CD4-positive, alpha-beta memory T cell (primary cell): ENCODE measurements around the gene BRSK1. TPM values are rescaled to one million over a fixed set of nuclear protein-coding genes. Genes with fewer than 3 reads are reported as not detected.
A peak's percentile ranks its signal among the peaks of the same experiment; 100 is the strongest.

ENCODE experiments used
- CTCF ChIA-PET: fragments of 350-600 bp; sonication (Branson Sonifier 250); formaldehyde crosslinking; loops from one replicate; lab custom pipeline; 2021; ENCODE audit warnings: inconsistent platforms; ENCODE audit not compliant: partially characterized antibody; lab: Charles Lee
- POLR2A ChIA-PET: fragments of 350-600 bp; sonication (Branson Sonifier 250); formaldehyde crosslinking; loops from one replicate; lab custom pipeline; 2021; ENCODE audit not compliant: partially characterized antibody; lab: Charles Lee
- DNase-seq, 5 donors: peaks; one replicate each; pipeline versions ENCODE4 v3.0.0 to v3.0.0-alpha.2; 2020 to 2022; ENCODE audit warnings: mixed read lengths in 1 of 5
- H3K27ac ChIP-seq: one replicate; pipeline ENCODE4 v1.7.0; 2013; ENCODE audit warnings: low read depth, low read length
- H3K27me3 ChIP-seq: 2 replicates; pipeline ENCODE4 v1.7.0; 2013; ENCODE audit warnings: mild to moderate bottlenecking, low read length, moderate library complexity; ENCODE audit not compliant: insufficient read depth
- H3K36me3 ChIP-seq: 2 replicates; pipeline ENCODE4 v1.7.0; 2013; ENCODE audit warnings: mild to moderate bottlenecking, low read length, moderate library complexity; ENCODE audit not compliant: insufficient read depth
- H3K4me1 ChIP-seq: 2 replicates; pipeline ENCODE4 v1.7.0; 2013; ENCODE audit warnings: mild to moderate bottlenecking, low read length, moderate library complexity; ENCODE audit not compliant: insufficient read depth
- H3K4me3 ChIP-seq, 2 donors: one replicate each; pipeline ENCODE4 v1.7.0; 2013; ENCODE audit warnings: low read length in 2 of 2, mild to moderate bottlenecking in 1 of 2
- H3K9me3 ChIP-seq, 2 donors: one replicate each; pipeline ENCODE4 v1.7.0; 2013; ENCODE audit warnings: low read length in 2 of 2, control low read depth in 1 of 2; ENCODE audit not compliant: control insufficient read depth in 1 of 2
- H3K27ac Mint-ChIP-seq, 7 donors: one replicate each; pipeline ENCODE4 v1.8.0; 2020 to 2021; ENCODE audit warnings: mixed read lengths in 7 of 7, mild to moderate bottlenecking in 6 of 7, inconsistent platforms in 3 of 7, moderate library complexity in 3 of 7
- H3K27me3 Mint-ChIP-seq, 2 donors: one replicate each; pipeline ENCODE4 v1.8.0; 2020 to 2021; ENCODE audit warnings: mixed read lengths in 2 of 2
- H3K36me3 Mint-ChIP-seq, 2 donors: one replicate each; pipeline ENCODE4 v1.8.0; 2020 to 2021; ENCODE audit warnings: mixed read lengths in 2 of 2, inconsistent platforms in 1 of 2, mild to moderate bottlenecking in 1 of 2
- H3K4me1 Mint-ChIP-seq, 4 donors: one replicate each; pipeline ENCODE4 v1.8.0; 2020 to 2021; ENCODE audit warnings: mixed read lengths in 4 of 4, mild to moderate bottlenecking in 1 of 4
- H3K4me3 Mint-ChIP-seq, 8 donors: one replicate each; pipeline ENCODE4 v1.8.0; 2020 to 2021; ENCODE audit warnings: mixed read lengths in 8 of 8, mild to moderate bottlenecking in 7 of 8, moderate library complexity in 6 of 8, inconsistent platforms in 3 of 8
- H3K9me3 Mint-ChIP-seq, 8 donors: one replicate each; pipeline ENCODE4 v1.8.0; 2020 to 2021; ENCODE audit warnings: mixed read lengths in 8 of 8, mild to moderate bottlenecking in 5 of 8, inconsistent platforms in 3 of 8, moderate library complexity in 1 of 8
- intact Hi-C: fragments of 100-400 bp; cut with micrococcal nuclease; formaldehyde crosslinking; loops from one replicate; pipeline ENCODE4 v1.15.1; 2023
- polyA plus RNA-seq, 2 donors: library from polyadenylated mRNA; unstranded; fragments of 300-500 nt; fragmentation: Illumina TruSeq; gene quantifications; one replicate each; pipeline ENCODE4 v1.2.3, GENCODE V29; 2021
- total RNA-seq, 2 experiments: library from RNA; stranded (reverse); gene quantifications; one replicate each; pipeline ENCODE4 v1.2.3, GENCODE V29; 2021

The BRSK1 gene
- total and polyA plus RNA-seq, 4 experiments from 2014 or later: 1.4 to 1.7 TPM; not detected in 2

DNA sequence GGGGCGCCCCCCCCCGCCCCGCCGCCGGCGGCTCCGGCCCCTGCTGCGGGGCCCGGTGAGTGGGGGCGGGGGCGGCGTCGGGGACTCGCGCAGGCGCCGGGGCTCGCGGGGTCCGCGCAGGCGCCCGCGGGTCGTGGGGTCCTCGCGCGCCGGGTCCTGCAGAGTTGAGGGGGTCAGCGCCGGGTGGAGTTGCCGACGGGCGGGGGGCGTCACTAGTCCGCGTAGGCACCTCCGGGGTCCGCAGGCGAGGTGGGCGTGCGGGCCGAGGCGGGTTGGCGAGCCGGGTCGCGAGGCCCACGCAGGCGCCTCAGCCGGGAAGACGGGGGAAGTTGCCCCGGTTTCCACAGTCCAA is 25.3 kb upstream of the BRSK1 start:
- H3K4me3 Mint-ChIP-seq: peak overlapping the region; percentile 89 to 98 (median 92)
- H3K36me3 Mint-ChIP-seq: peaks cover 8 to 37% of the 10 kb centered on the region in 2 donors
- H3K36me3 ChIP-seq: no peaks in the 10 kb centered on the region
- intact Hi-C loops: loop anchor here (2.0 to 10.0 kb wide), 4 partner anchors 36 to 376 kb away; partner anchors contain the start of gene PPP1R12C
- H3K27me3 Mint-ChIP-seq: peaks cover 0 to 2% of the 10 kb centered on the region in 2 donors
- H3K27ac Mint-ChIP-seq: peak overlapping the region in 5 of 7 donors; percentile 97 to 100 (median 99)
- POLR2A ChIA-PET: interaction anchor here (0.9 to 9.5 kb wide), 17 partner anchors 8 to 1391 kb away, joined by 3 to 199 read pairs (median 6); partner anchors contain the start of genes BRSK1, HSPBP1, KMT5C and MYADM
- H3K4me3 ChIP-seq: peak overlapping the region in 1 of 2 donors; percentile 92
- peaks cover 0 to 2% (median 0%) of the 10 kb centered on the region in 8 donors for H3K9me3 Mint-ChIP-seq
- no peaks in the 10 kb centered on the region for H3K27me3 ChIP-seq
- H3K27ac ChIP-seq: peak overlapping the region; percentile 92
- CTCF ChIA-PET: interaction anchor here (1.4 to 1.8 kb wide), 2 partner anchors 34 kb away, joined by 6 to 20 read pairs; no protein-coding TSS in a partner anchor
- DNase-seq: peak in 1 of 5 donors; percentile 32
- H3K9me3 ChIP-seq: no peaks in the 10 kb centered on the region
- H3K4me1 ChIP-seq: peaks cover 49% of the 10 kb centered on the region
- H3K4me1 Mint-ChIP-seq: peaks cover 27 to 55% (median 43%) of the 10 kb centered on the region in 4 donors

DNA sequence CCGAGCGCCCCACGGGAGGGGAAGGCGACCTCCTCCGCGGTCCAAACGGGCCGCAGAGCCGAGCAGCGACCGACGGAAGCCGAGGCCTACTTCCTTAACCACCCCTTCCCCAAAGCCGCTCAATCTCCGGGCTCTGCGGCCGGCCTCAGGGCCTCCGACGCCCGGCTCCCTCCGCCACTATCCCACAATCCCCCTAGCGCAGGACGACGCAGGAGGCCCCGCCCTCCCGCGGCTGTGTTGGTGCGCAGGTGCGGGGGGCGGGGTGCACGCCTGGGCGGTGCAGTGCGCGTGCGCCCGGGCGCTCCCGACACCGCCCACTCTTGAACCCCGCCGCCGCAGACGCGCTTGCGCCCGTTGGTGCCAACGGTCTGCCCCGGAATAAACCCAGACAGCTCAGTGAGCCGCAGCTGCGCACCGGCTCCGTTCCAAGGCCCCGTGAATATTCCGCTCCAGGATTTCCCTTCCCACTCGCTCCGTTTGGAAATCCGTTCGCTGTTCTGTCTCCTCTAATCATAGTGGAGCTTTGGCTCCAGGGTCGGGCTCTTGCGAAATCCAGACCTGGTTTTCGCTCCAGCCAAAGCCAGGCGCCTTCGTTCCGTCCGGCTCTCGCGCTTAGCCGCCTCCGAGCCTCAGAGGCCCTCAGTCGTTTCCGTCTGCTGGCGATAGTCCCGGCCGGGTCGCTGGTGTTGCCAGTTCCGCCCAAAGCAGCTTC is 24.8 kb upstream of the BRSK1 start, which contains the start of gene PPP6R1:
Gene PPP6R1, minus strand, starts transcription at position 190 of the 712 bp plus-strand sequence. CDS start 11,914 bp downstream, outside the sequence.
- H3K9me3 ChIP-seq: no peaks in the 10 kb centered on the region
- H3K36me3 Mint-ChIP-seq: peaks cover 9 to 32% of the 10 kb centered on the region in 2 donors
- H3K27ac ChIP-seq: peak within 1 kb of the TSS; percentile 92
- no peaks in the 10 kb centered on the region for H3K27me3 ChIP-seq
- peak; percentile 94 to 98 (median 96) for DNase-seq
- H3K27ac Mint-ChIP-seq: peak within 1 kb of the TSS; percentile 97 to 100 (median 99)
- peaks cover 23 to 50% (median 38%) of the 10 kb centered on the region in 4 donors for H3K4me1 Mint-ChIP-seq
- ChIA-PET POLR2A (interaction anchor here (0.6 to 9.5 kb wide), 32 partner anchors 9 to 1392 kb away, joined by 3 to 199 read pairs (median 5); partner anchors contain the start of genes BRSK1, FIZ1, HSPBP1 and KMT5C), CTCF (interaction anchor here (1.1 to 3.1 kb wide), 7 partner anchors 21 to 208 kb away, joined by 3 to 20 read pairs (median 4); partner anchors contain the start of genes HSPBP1 and TMEM238)
- H3K36me3 ChIP-seq: no peaks in the 10 kb centered on the region
- peaks cover 44% of the 10 kb centered on the region for H3K4me1 ChIP-seq
- H3K4me3 ChIP-seq: peak within 1 kb of the TSS; percentile 79 to 92
- H3K4me3 Mint-ChIP-seq: peak within 1 kb of the TSS; percentile 93 to 100 (median 98)
- intact Hi-C loops: loop anchor here (1.0 to 10.0 kb wide), 11 partner anchors 21 to 395 kb away; partner anchors contain the start of genes FIZ1, HSPBP1, KMT5C and PPP1R12C
- H3K9me3 Mint-ChIP-seq: peaks cover 0 to 2% (median 0%) of the 10 kb centered on the region in 8 donors
- peaks cover 0 to 2% of the 10 kb centered on the region in 2 donors for H3K27me3 Mint-ChIP-seq

DNA sequence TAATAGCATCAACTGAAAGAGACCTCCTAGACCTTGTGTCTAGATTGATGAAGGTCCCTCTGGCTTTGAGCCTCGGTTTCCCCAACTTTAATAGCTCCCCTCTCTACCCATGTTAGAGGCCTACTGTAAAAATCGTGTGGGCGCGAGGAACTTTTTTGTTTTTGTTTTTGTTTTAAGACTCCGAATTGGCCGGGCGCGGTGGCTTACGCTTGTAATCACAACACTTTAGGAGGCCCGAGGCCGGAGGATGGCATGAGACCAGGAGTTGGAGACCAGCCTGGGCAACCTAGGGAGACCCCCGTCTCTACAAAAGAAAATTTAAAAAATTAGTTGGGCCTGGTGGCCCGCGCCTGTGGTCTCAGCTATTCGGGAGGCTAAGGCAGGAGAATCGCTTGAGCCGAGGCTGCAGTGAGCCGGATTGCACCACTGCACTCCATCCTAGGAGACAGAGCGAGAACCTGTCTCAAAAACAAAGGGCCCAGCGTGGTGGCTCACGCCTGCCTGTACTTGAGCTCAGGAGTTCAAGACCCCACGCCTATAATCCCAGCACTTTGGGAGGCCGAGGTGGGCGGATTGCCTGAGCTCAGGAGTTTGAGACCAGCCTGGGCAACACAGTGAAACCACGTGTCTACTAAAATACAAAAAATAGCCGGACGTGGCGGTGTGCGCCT is 24.1 kb upstream of the BRSK1 start:
- Histone ChIP-seq H3K27me3 (no peaks in the 10 kb centered on the region), H3K27ac (peak overlapping the region; percentile 92), H3K9me3 (no peaks in the 10 kb centered on the region), H3K4me1 (peaks cover 39% of the 10 kb centered on the region), H3K4me3 (peak overlapping the region; percentile 20 to 77), H3K36me3 (no peaks in the 10 kb centered on the region)
- Mint-ChIP-seq H3K4me1 (peaks cover 22 to 44% (median 33%) of the 10 kb centered on the region in 4 donors), H3K27me3 (peaks cover 0 to 2% of the 10 kb centered on the region in 2 donors), H3K4me3 (peak overlapping the region; percentile 89 to 98 (median 92)), H3K9me3 (peaks cover 0 to 2% (median 0%) of the 10 kb centered on the region in 8 donors), H3K36me3 (peaks cover 9 to 27% of the 10 kb centered on the region in 2 donors), H3K27ac (peak overlapping the region; percentile 94 to 100 (median 99))
- no peak for DNase-seq
- ChIA-PET POLR2A (interaction anchor here (0.8 to 9.5 kb wide), 31 partner anchors 9 to 1392 kb away, joined by 3 to 199 read pairs (median 5); partner anchors contain the start of genes BRSK1, FIZ1, HSPBP1 and KMT5C), CTCF (interaction anchor here (1.1 to 3.1 kb wide), 8 partner anchors 20 to 208 kb away, joined by 3 to 20 read pairs (median 4); partner anchors contain the start of genes HSPBP1 and TMEM238)
- intact Hi-C loops: loop anchor here (1.0 to 10.0 kb wide), 11 partner anchors 21 to 395 kb away; partner anchors contain the start of genes FIZ1, HSPBP1, KMT5C and PPP1R12C

DNA sequence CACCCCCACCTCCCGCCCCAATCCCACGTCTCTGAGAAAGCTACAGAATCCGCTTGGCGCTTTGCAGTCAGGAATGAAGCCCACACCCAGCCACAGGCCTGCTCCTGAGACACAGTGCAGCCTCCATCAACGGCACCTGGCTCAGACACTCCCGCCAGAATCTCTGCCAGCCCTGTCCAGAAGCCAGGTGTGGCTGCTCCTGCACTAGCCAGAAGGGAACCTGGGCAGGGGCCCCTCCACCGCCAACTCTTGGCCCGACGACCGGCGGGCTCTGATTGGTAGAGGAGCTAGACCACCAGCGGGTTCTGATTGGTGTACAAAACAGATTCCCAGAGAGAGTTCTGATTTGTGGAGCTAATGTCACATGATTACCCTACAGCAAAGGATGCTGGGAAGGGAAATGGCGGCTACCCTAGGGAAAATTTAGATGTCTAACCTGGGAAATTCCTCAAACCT is 22.1 kb upstream of the BRSK1 start:
- intact Hi-C loops: no loop called here
- H3K4me1 ChIP-seq: peaks cover 19% of the 10 kb centered on the region
- no peaks in the 10 kb centered on the region for H3K27me3 ChIP-seq
- ChIA-PET POLR2A (interaction anchor here (0.6 to 9.5 kb wide), 4 partner anchors 8 to 161 kb away, joined by 3 to 199 read pairs (median 3); partner anchors contain the start of genes BRSK1, HSPBP1 and PPP1R12C), CTCF (interaction anchor here (0.9 to 3.1 kb wide), 3 partner anchors 18 to 40 kb away, joined by 3 to 7 read pairs (median 6); partner anchors contain the start of gene HSPBP1)
- no peak overlapping the region for H3K4me3 Mint-ChIP-seq
- H3K27me3 Mint-ChIP-seq: peaks cover 0 to 2% of the 10 kb centered on the region in 2 donors
- H3K9me3 Mint-ChIP-seq: peaks cover 0 to 3% (median 0%) of the 10 kb centered on the region in 8 donors
- no peaks in the 10 kb centered on the region for H3K36me3 ChIP-seq
- H3K4me3 ChIP-seq: no peak overlapping the region
- H3K4me1 Mint-ChIP-seq: peaks cover 10 to 25% (median 22%) of the 10 kb centered on the region in 4 donors
- H3K36me3 Mint-ChIP-seq: peaks cover 15 to 18% of the 10 kb centered on the region in 2 donors
- no peak for DNase-seq
- H3K27ac ChIP-seq: no peak overlapping the region
- peak overlapping the region in 2 of 7 donors; percentile 8 to 68 for H3K27ac Mint-ChIP-seq
- no peaks in the 10 kb centered on the region for H3K9me3 ChIP-seq

DNA sequence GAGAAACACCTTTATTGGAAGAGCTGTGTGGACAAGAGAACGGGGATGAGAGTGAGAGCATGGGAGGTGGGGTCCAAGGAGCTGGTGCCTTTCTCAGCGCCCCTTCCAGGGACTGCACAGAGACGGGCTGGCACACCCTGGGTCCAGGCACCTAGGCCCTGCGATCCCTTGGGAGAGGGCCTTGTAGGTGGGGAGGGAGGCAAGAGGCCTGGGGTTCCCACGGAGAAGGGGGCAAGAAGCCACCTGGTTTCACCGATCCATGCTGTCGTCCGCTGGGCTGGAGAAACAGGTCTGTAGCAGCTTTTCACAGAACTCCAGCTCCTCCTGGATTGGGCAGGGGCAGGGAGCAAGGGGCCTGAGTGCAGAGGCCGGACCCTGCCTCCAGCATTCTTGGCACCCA is 21.4 kb upstream of the BRSK1 start:
- peaks cover 0 to 2% of the 10 kb centered on the region in 2 donors for H3K27me3 Mint-ChIP-seq
- H3K27ac Mint-ChIP-seq: peak overlapping the region in 3 of 7 donors; percentile 42 to 70 (median 68)
- peaks cover 12% of the 10 kb centered on the region for H3K4me1 ChIP-seq
- peaks cover 0 to 3% (median 0%) of the 10 kb centered on the region in 8 donors for H3K9me3 Mint-ChIP-seq
- H3K27ac ChIP-seq: no peak overlapping the region
- H3K4me3 Mint-ChIP-seq: no peak overlapping the region
- H3K36me3 ChIP-seq: no peaks in the 10 kb centered on the region
- DNase-seq: no peak
- POLR2A ChIA-PET: interaction anchor here (1.0 to 9.5 kb wide), 3 partner anchors 8 to 160 kb away, joined by 3 to 199 read pairs (median 6); partner anchors contain the start of genes BRSK1 and HSPBP1
- no peak overlapping the region for H3K4me3 ChIP-seq
- H3K36me3 Mint-ChIP-seq: peaks cover 13 to 15% of the 10 kb centered on the region in 2 donors
- peaks cover 10 to 18% (median 16%) of the 10 kb centered on the region in 4 donors for H3K4me1 Mint-ChIP-seq
- CTCF ChIA-PET: interaction anchor here (1.5 kb wide), 1 partner anchor 30 kb away, joined by 6 read pairs; no protein-coding TSS in a partner anchor
- no peaks in the 10 kb centered on the region for H3K27me3 ChIP-seq
- intact Hi-C loops: no loop called here
- no peaks in the 10 kb centered on the region for H3K9me3 ChIP-seq

DNA sequence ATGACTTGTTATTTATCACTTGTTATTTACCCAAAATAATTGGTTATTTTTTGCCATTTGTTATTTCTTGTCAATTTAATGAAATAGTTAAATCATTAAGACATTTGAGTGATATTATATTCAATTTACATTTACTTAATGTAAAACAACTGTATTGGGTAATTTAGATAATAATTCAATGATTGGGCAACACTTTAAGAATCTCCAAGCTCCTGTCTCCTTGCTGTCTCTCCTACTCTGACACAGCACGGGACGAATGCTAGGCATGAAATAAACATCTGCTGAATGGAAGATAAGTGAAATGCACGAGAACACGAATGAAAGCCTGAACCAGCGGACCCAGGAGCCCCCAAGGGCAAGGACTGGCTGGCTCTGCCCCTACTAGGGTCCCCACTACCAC is 19.3 kb upstream of the BRSK1 start:
- ChIA-PET CTCF (no interaction called here), POLR2A (interaction anchor here (0.7 kb wide), 1 partner anchor 15 kb away, joined by 3 read pairs; the partner anchor contains the start of gene HSPBP1)
- H3K36me3 Mint-ChIP-seq: peaks cover 7 to 26% of the 10 kb centered on the region in 2 donors
- no peak for DNase-seq
- peaks cover 3 to 12% (median 9%) of the 10 kb centered on the region in 4 donors for H3K4me1 Mint-ChIP-seq
- no peak overlapping the region for H3K4me3 ChIP-seq
- H3K27me3 ChIP-seq: no peaks in the 10 kb centered on the region
- intact Hi-C loops: no loop called here
- H3K27ac Mint-ChIP-seq: no peak overlapping the region
- H3K36me3 ChIP-seq: no peaks in the 10 kb centered on the region
- no peaks in the 10 kb centered on the region for H3K27me3 Mint-ChIP-seq
- H3K4me1 ChIP-seq: peaks cover 10% of the 10 kb centered on the region
- H3K4me3 Mint-ChIP-seq: no peak overlapping the region
- peaks cover 0 to 3% (median 0%) of the 10 kb centered on the region in 8 donors for H3K9me3 Mint-ChIP-seq
- H3K27ac ChIP-seq: no peak overlapping the region
- H3K9me3 ChIP-seq: no peaks in the 10 kb centered on the region
